AML-193 (cell line): ENCODE measurements around the gene CD40.
A peak's percentile ranks its signal among the peaks of the same experiment; 100 is the strongest.
"Not testable (repeated sequence)": the region's sequence is repeated elsewhere in the genome, so short reads cannot be mapped to it uniquely, and the experiment has no call there.

Source experiments
- DNase-seq, 2 experiments: peaks; one replicate each; lab custom pipeline; 2025; lab: John Stamatoyannopoulos, UW

Gene CD40

DNA sequence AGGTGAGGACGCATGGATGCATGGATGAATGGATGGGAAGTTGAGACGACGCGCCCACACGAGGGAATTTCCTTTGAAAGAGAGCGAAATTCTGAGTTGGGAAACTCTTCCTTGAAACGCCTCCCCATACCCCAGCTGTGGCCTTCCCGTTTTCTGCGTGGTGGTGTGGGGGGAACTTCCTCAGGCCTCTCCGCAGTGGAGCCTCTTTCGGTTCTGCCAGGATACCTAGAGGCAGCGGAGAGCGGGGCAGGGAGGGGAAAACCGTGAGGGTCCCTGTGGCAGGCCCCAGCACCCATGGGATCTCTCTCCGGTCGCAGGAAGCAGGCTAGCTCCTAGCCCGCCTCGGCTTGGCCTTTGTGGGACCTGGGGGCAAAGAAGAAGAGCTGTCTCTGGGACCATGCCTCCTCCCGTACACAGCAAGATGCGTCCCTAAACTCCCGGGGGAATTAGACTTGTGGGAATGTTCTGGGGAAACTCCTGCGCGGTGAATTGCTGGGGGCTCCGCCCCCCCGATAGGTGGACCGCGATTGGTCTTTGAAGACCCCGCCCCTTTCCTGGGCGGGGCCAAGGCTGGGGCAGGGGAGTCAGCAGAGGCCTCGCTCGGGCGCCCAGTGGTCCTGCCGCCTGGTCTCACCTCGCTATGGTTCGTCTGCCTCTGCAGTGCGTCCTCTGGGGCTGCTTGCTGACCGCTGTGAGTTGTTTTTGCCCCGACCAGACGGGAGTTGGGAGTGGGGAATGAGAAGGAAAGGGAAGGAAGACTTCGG, at the start of gene CD40:
CD40 (plus strand) TSS at position 611 of the 764 bp plus-strand sequence; CDS start at position 641, 30 bp downstream.
- peak; percentile 46 to 57 for DNase-seq

DNA sequence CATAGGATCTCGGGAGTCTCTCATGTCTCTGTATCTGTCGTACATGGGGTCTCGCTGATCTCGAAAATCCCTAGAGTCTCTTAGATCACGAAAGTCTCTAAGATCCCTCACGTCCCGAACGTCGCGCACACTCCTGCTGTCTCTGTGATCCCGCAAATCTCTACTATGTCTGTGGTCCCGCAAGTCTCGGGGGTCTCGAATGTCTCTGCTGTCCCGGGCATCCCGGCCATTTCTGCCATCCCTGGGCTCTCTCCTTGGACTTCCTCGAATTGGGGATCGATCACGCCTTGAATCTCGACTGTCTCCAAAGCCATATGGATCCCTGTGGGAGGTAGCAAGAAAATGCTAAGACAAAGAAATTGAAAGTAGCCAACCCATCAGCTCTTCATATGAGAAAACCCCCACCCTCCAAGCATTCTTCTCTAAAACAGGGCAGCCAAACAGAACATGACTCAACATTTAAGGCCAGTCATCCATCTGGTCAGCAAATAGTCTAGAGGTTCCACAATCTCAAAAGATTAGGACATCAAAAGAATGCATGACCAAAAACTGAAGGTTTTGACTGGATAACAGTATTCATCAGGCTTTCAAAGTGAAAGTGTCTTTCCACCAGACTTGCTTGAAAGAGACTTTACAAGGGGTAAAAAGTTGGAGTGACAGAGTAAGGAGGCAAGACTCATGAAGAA, 47.8 kb upstream of the CD40 start:
- no peak for DNase-seq

DNA sequence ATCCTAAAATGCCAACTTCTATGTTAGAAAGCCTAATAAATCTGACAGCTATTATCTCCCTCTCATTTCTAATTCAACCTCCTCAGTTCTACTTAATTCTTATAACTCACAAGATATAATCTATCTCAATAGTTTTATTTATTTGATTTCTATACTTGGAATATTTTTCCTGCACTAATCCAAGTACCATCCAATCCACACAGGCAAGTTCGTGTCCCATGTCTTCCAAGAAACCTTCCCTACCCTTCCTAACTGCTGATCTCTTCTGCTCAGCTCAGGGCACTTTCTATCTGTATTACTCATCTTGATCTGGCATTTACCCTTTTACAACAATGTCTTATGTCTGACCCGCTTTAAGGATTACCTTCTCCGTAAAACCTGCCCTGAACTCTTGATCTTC, 46.5 kb upstream of the CD40 start:
- DNase-seq, result no peak

DNA sequence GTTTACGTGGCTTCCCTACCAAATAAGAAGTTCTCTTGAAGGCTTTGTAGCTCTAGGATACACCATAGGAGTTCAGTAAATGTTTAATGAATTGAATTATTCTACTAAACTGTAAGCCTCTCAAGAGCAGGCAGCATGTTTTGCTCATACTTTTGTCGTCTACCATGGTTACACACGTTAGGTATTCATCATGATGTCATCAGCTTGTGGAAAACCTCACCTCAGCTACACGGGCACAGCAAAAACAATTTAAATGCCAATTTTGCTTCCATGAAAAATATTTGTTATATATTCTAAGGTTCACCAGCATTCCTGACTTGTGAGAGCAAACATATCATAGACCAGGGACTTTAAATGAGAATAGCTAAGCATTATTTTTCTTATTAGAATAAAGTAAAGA, 45.1 kb upstream of the CD40 start:
- DNase-seq, result no peak

DNA sequence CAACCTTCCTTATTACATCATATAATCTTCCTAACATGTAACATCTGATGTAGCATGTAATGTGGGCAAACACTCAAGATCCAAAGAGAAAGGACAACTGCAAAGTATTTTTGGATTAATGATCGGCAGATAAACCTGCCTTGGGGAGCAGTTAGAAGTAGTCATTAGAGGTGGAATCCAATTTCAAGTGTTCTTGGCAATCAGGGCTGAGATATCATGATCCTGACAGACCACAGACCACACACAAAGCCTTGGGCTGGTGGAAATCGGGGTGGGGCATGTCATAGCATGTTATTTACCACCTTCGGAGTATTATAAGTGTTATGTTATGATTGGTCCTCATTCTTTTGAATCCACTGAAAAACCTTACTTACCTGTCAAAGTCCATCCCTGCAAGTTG, 44.7 kb upstream of the CD40 start:
- no peak for DNase-seq

DNA sequence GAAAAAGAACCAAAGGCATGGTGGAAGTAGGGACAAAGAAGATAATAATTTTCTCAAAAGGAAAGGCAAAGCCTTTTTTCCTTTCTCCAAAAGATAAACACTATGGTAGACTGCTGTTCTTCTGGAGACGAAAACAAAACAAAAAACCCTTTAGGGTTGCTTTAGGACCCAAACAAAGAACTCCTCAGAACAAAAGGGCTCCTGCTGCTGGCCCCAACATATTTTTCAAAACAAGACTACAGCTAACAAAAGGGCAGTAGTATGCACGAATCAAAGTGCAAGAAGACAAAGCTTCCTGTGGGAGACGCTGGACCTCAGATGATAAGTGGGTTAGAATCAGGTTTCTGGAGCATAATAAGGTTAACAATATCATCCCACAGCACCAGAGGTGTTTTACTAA, 44.1 kb upstream of the CD40 start:
- DNase-seq, result no peak

DNA sequence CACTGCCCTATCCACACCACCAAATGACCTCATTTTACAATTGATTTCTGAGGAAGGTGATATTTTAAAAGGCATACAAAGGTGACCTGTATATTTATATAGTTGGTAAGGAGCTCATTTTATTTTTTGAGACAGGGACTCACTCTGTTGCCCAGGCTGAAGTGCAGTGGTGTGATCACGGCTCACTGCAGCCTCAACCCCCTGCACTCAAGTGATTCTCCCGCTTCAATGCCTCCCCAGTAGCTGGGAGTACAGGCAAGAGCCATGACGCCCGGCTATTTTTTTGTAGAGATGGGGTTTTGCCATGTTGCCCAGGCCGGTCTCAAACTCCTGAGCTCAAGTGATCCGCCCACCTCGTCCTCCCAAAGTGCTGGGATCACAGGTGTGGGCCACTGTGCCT, 41.3 kb upstream of the CD40 start:
- no peak for DNase-seq

DNA sequence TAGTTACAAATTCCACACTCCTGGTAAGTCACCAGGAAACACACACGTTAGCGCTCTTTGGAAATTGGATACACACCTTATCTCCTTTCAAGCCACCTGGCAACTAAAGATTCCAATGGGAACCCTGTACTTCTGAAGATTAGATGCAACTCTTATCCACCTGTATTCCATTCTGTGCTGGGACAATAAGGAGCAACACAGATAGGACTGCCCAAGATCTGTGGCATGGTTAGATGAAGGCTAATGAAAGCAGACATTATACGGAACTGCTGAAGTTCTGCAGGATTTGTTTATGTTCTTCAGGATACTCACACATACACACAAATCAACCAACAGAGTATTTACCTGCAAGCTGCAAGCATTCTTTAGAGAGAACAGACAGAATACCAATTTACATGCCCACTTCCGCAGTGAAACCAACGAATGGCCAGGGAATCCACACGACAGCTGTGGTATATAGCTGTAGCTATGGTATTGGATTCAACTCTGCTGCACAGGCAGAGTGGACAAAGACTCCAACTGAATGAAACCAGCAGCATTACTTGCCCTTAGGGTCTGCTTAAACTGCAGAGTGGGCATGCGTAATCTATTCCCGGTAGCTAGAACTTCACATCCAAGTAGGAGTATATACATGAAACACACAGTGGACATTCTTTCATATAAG, 40.3 kb upstream of the CD40 start:
- DNase-seq, result no peak

DNA sequence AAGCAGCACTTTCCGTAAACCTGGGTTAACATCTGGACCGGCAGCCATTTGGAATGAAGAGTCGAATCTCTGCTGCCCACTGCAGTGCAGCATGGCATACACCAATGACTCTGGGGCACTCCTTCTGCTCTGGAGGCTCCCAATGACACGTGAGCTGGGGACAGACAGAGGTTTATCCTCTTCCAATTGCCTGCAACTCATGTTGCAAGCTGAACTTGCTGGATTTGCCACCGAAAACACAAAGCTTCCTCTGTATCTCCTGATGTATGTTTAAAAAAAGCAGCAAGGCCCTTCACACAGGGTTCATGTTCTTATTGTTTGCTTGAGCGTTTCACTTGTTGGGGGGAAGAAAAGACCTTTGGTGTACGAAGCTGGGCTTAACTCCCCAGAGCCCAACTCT, 39.2 kb upstream of the CD40 start:
- no peak for DNase-seq

DNA sequence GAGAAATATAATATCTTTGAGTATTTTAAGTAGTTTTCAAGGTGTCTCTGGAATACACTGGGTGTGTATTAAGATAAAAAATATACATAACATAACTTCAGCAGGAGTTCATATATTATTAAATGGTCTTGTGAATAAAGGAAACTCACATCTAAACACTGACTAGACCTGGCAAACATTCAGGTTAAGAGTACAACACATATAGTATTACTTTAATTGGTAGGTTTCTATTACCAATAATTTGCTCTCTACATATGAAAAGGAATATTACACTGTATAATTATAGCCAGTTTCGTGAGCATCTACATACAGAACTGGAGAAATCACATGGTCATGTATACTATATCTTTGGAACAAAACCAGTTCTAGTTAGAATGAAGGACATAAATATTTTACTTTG, 37.0 kb upstream of the CD40 start:
- DNase-seq, result no peak

DNA sequence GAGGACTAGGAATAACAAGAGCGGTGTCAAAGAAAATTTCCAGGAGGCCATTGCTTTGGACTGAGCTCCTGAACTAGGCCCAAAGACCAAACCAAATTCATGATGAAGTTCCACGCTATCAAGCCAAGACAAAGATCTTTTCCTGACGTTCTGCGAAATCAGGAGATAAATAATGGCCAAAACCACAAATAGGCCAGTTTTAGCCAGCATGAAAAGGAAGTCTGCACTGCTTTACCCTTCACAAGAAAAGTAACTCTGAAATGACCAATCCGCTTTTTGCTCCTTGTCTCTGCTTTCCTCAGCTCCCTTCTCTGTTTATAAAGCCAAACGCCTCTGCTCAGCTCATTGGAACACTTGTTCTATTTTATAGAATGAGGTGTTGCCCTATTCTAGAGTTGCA, 35.0 kb upstream of the CD40 start:
- no peak for DNase-seq

DNA sequence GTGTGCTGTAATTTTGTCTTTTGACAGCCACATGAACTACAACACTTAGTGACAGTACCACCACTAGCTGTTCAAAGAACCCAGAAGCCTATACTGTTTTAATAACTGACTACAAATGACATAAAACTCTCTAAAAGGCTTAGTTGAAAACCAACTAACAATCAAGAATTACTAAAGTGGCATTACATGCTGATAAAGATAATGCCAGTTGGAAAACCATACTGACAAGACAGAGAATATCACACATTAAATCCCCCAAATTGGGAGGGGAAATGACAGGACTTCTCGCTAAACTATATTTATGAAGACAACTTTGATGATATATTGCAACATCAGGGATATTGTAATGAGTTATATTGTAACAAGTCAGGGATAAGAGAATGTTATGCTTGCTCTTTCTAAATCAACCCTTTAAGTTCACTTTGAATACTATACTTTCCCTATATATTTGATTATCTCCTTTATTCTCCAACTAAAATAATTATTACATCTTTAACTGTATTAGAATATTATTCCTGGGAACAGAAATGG, 34.5 kb upstream of the CD40 start:
- no peak for DNase-seq

DNA sequence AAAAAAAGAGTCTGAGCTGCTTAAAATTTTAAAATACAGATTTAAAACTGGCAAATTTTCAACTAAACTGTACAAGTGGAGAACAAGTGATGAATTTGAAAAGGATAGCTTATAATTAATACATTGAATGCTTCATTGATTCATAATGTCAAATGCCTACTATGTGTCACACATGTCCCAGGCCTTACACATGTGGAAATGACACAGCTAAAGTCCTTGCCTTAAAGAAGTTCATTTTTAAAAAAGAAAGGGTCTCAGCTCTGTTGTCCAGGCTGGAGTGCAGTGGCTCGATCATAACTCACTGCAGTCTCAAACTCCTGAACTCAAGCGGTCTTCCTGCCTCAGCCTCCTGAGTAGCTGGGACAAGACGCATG, 33.3 kb upstream of the CD40 start:
- DNase-seq, result no peak

DNA sequence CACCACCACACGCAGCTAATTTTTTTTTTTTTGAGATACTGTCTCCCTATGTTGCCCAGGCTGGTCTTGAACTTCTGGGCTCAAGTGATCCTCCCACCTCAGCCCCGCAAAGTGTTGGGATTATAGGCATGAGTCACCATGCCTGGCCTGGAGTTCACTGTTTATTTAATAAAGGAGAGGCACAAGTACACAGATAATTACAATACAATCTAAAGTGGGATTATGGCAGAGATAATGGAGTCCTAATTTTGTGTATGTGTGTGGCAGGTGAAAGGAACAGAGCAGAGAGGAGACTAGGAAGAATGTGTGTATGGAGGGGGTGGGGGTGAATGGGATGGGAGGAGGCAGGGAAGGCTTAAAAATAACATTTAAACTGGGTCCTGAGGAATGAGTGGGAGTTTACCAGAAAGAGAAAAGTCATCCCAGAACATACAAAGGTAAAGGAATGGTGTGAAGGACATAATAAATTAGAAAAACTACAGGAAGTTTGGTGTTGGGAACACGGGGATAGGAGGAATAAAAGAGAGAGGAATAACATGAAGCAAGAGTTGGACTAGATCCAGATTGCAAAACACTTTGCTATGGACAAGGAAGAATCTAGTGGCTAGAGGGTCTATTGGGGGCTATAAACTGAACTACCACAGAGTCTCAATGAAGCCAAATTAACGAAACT, 32.8 kb upstream of the CD40 start:
- DNase-seq, result no peak

DNA sequence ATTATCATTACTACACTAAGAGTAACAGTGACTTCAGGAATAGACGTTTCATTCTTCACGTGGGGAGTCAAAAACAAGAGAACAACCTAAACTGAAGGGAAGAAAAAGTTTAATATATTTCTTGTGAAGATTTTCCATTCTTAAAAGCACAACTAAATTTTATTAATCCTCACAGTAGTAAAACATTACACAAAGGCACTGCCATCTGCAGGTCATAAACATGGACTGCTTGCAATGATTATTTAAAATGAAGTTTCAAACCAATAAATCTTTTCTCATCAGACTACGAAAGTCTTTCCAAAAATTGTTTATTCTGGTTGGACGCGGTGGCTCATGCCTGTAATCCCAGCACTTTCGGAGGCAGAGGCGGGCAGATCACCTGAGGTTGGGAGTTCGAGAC, 31.0 kb upstream of the CD40 start:
- peak; percentile 21 to 44 for DNase-seq

DNA sequence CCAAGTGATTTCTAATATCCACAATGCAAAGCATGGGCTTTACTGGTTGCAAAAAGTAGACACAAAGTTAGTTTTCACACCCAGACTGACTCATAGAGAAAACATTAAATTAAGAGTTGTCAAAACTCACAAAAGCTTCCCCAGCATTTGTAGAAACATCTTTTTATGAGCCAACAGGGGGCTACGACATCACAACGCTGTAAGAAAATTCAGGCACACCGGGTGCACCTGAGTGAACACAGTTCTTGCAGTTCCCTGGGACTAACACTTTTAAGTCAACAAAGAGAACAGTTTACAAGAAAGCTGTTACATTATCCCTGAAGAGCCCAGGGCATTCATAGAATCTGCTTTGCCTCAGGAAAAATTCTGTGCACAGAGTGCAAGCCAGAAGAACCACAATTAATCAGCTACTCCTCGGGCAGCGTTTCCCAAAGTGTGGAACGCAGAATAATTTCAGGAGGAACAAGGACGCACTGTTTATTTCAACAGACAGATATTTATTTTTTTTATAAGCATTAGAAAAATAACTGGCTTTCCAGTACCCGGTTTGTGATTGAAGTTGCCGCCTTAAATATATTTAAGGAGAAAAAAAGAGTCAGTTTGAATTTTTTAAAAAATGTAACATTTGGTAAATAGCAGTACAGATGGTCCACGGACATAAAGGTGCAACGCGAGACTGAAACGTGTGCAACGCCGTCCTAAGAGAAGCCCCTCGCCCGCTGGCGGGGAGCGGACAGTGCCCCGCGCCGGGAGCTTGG, 29.5 kb upstream of the CD40 start:
- no peak for DNase-seq

DNA sequence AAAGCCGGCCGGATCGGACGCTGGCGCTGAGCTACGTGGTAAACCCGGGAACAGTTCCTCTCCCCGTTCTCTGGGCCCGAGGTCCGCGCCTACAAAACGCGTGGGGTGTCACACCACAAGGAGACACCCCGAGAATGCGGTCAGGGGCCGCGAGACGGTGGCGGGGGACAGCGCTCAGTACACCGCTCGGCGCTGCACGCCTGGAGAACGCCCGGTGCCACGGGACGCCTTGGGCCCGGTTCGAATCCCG, 29.0 kb upstream of the CD40 start:
- peak in 1 of 2 experiments; percentile 42 for DNase-seq

DNA sequence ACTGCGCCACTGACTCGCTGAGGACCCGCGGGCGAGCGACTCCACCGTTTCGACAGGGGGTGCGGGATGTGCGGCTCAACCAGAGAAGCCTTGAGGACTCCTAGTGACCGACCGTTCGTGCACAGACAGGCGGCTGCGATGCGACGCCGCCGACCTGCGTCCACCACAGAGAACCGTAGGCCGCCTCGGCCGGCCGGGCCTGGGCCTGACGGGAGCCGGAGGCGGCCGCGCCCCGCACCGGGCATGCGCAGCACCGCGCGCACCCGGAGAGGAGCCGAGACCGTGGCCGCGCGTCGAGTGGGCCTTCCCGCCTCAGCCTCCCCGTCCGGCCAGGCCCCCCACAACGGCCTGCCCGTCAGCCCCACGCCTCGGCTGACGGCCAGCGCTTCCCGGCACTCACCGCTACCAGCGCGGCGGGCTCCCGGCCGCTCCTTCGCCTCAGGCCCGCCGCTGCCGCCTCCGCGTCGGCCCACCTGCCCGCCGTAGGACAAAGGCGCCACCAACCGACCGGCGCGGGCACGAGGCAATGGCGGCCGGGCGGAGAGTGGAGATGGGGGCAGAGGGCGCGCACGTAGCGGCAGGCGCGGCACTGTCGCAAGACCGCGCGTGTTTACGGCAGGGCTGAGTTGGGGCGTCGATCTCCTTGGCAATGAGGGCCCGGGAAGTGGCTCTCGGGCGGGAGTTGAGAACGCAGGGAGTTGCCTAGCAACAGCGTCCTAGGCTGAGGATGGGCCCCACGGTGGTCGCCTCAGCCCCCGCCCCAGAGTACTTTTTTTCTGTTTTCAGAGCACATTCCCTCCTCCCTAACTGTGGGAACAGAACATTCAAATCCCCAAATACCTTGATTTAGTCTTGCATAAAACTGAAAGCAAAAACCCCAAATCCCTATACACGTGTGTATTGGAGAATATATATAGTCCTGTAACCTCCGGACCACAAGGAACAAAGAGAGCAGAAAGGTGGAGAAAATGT, 28.4 kb upstream of the CD40 start, which contains the start of gene NCOA5:
NCOA5 (minus strand) TSS at position 546 of the 972 bp plus-strand sequence. CDS start 10,538 bp downstream, outside the sequence.
- DNase-seq, result peak; percentile 85 to 90

DNA sequence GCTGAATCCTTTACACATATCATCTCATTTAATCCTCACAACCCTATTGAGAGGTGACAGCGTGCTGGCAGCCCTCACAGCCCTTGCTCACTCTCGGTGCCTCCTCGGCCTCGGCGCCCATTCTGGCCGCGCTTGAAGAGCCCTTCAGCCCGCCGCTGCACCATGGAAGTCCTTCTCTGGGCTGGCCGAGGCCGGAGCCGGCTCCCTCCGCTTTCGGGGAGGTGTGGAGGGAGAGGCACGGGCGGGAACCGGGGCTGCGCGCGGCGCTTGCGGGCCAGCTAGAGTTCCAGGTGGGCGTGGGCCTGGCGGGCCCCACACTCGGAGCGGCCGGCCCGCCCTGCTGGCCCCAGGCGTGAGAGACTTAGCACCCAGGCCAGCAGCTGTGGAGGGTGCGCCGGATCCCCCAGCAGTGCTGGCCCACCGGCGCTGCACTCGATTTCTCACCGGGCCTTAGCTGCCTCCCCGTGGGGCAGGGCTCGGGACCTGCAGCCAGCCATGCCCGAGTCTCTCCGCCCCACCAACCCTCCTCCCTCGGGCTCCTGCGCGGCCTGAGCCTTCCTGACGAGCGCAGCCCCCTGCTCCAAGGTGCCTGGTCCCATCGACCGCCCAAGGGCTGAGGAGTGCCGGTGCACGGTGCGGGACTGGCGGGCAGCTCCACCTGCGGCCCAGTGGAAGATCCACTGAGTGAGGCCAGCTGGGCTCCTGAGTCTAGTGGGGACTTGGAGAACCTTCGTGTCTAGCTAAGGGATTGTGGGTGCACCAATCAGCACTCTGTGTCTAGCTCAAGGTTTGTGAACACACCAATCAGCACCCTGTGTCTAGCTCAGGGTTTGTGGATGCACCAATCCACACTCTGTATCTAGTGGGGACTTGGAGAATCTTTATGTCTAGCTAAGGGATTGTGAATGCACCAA, 26.2 kb upstream of the CD40 start:
- not testable (repeated sequence) for DNase-seq
